GM21367 (cell line): ENCODE measurements around the gene CARMIL3.
"Not testable (repeated sequence)": the region's sequence is repeated elsewhere in the genome, so short reads cannot be mapped to it uniquely, and the experiment has no call there.

ENCODE experiments used
- ATAC-seq: cut with Tn5 transposase; IDR thresholded peaks from one replicate; pipeline ENCODE4 v1.9.1; 2021; ENCODE audit not compliant: unreplicated experiment

Gene CARMIL3

DNA sequence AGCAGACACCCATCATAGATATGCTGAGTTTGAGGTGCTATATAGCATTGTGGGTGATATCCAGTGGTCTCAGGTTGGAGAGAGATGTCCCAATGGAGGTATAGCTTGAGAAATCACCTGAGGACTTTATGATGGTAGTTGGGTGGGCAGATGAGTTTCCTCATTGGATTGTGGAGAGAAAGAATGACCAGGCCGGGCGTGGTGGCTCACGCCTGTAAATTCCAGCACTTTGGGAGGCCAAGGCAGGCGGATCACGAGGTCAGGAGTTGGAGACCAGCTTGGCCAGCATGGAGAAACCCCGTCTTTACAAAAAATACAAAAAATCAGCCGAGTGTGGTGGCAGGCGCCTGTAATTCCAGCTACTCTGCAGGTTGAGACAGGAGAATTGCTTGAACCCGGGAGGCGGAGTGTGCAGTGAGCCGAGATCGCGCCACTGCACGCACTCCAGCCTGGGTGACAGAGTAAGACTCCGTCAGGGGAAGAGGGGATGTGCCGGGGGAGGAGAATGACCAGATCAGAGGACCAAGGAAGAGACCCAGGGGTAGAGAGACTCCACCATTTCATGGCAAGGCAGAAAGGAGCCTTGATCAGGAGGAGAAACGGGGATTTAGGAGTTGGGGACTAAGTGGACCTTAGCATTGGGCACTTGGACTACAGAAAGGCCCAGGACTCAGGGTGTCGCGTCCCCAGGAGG lies 41.5 kb downstream of the CARMIL3 start:
- ATAC-seq, result no peak

- ATAC-seq, result peak; percentile 40
Measured at GRCh38 chr14:24093901-24094840, 42.4 kb downstream of the CARMIL3 start, which contains the start of gene PCK2. Gene PCK2 (plus strand): TSS chr14:24094311. CDS start chr14:24094406, 95 bp downstream.

DNA sequence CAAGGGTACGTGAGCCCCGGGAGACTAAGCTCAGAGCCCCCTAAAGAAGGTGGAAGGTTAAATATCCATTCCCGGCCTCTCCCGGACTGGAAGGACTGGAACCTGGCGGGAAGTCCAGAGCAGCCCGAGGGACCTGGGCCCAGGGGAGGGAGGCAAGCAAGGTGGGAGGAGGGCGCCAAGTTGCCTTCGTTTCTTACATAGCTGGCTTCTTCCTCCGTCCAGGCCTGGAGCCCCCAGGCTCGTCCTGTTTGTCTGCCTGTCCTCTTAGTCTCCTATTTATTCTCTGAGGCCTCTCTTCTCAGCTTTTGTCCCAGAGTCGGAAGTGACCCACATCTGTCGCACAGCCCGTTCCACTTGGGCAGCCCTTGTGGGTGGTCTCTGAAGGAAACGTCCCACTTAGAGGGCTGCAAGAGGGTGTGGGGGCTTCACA lies 43.0 kb downstream of the CARMIL3 start:
- ATAC-seq, result no peak

DNA sequence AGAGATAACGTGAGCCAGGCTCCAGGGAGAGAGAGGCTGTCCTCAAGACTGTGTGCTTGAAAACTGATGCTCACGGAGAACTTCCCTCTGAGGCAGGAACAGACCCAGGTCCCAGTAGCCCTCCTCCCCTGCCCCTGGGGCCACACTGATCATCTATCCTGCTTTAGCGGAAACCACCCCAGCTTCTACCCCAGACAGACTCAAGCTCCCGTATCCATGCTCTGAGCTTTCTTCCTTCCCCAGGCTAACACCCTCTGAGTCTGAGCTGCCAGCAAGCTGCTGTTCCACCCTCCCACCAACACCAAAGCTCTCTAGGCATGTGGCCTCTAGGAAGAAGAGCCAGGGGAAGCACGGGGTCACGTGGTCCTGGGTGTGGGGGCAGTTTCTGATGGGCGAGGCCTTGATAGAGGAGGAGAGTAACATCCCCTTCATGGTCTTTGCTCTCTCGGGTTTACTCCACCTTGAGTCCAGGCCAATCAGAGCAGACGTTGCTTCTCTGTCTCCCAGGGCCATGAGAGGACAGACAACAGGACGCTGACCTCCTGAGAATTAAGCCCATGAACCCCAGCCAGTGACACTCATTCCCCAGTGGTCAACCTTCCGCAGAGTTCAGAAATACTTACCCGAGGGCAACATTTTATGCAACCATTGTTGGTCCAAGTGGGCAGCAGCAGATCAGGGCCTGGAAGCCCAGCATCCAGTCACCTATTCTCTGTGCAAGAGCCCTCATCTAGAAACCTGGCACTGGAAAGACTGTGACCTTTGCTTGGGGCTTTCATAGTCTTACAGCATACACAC lies 43.7 kb downstream of the CARMIL3 start:
- peak; percentile 69 for ATAC-seq

GRCh38 chr14:24096545-24097181 lies 44.9 kb downstream of the CARMIL3 start:
- ATAC-seq, result no peak

DNA sequence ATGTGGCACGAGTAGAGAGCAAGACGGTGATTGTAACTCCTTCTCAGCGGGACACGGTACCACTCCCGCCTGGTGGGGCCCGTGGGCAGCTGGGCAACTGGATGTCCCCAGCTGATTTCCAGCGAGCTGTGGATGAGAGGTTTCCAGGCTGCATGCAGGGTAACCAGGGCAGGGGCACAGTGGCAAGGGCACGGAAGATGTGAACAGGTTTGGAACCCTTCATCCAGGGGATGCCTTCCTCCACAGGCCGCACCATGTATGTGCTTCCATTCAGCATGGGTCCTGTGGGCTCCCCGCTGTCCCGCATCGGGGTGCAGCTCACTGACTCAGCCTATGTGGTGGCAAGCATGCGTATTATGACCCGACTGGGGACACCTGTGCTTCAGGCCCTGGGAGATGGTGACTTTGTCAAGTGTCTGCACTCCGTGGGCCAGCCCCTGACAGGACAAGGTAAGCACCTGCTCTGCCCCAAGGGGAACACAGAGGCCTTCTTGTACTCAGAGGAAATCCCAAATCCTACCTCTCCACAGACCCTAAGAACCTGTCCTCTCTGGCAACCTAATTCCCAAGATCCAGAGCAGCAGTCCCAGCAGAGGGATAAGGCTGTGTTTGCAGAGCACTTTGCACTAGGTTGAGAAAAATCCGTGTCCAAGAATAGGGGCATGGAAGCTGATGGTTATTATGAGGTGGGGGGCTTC lies 46.6 kb downstream of the CARMIL3 start:
- no peak for ATAC-seq

GRCh38 chr14:24098927-24099813 lies 47.4 kb downstream of the CARMIL3 start:
- no peak for ATAC-seq

GRCh38 chr14:24100197-24100981 lies 48.6 kb downstream of the CARMIL3 start:
- ATAC-seq, result no peak

DNA sequence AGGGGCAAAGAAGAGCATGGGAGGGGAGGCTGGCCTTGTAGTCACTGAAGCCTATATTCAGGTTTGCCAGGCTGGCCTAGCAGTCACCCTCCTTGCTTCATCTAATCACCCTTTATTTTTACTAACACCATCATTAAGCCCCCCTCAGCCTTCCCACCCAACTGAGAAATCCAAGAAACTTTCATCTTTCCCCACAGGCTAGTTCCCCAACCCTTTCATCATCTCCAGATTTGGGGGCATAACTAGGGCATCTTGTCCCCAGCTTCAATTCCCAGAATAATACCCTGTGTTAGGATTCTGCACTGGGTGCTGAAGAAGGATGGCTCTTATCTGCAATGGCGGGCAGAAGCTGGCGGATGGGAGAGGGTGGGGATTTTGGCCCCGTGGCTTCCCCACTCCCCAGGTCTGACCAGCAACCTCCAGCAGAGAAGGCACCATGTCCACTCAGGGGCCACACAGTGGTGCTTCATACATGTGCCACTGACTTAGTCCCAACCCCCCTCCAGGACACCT lies 49.2 kb downstream of the CARMIL3 start:
- ATAC-seq, result no peak

GRCh38 chr14:24102357-24103048 lies 50.7 kb downstream of the CARMIL3 start:
- no peak for ATAC-seq

DNA sequence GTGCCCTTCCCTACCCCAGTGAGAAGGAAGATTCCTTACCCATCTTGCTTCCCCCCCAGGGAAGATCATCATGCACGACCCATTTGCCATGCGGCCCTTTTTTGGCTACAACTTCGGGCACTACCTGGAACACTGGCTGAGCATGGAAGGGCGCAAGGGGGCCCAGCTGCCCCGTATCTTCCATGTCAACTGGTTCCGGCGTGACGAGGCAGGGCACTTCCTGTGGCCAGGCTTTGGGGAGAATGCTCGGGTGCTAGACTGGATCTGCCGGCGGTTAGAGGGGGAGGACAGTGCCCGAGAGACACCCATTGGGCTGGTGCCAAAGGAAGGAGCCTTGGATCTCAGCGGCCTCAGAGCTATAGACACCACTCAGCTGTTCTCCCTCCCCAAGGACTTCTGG lies 51.6 kb downstream of the CARMIL3 start:
- ATAC-seq, result no peak

DNA sequence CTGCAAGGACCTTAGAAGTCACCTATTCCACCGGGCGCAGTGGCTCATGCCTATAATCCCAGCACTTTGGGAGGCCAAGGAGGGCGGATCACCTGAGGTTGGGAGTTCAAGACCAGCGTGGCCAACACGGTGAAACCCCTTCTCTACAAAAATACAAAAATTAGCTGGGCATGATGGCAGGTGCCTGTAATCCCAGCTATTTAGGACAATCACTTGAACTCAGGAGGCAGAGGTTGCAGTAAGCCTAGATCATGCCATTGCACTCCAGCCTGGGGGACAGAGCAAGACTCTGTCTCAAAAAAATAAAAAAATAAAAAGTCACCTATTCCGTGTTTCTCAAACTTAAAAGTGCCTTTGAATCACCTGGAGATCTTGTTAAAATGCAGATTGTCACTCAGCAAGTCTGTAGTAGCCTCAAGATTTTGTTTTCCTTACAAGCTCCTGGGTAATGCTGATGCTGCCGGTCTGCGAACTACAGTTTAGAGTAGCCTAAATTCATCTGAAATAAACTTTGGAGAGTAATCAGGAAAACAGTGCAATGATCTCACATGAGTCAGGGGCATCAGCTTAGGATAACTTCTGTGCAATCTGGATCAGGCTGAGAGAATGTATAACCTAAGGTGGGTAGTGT lies 53.9 kb downstream of the CARMIL3 start:
- ATAC-seq, result not testable (repeated sequence)

DNA sequence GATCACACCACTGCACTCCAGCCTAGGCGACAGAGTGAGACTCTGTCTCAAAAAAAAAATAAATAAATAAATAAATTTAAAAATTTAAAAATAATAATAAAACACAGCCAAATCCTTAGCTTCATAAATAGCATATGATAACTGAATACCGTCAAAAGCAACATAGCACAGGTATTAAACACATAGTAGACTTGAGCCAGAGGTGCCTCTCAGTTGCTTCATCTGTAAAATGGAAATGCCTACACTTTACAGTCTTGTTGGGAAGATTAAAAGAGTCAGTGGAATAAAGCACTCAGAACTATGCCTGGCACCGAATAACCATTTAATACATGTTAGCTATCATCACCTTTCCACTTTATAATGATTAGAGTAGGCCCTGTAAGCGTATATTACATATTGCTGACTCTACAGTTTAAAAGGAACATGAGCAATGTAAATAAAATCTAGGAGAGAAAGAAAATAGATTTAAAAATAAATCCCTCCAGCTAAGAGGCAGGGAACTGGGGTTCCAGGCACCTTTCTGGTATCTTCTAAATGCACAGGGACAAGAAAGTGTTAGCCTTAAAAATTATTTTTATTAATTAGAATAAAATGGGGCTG lies 55.0 kb downstream of the CARMIL3 start:
- ATAC-seq, result no peak

GRCh38 chr14:24108336-24108874 lies 56.6 kb downstream of the CARMIL3 start:
- ATAC-seq, result no peak

DNA sequence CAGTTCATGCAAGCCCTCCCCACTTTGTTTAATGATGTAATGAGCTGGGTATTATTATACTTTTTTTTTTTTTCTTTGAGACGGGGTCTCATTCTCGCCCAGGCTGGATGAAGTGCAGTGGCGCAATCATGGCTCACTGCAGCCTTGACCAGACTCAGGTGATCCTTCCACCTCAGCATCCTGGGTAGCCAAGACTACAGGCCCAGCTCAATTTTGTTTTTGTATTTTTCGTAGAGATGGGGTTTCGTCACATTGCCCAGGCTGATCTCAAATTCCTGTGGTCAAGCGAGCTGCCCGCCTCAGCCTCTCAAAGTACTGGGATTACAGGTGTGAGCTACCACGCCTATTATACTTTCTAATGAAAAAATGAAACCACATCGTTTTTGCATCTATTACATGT lies 58.3 kb downstream of the CARMIL3 start:
- no peak for ATAC-seq

- ATAC-seq, result no peak
Measured at GRCh38 chr14:24110523-24110922, 58.7 kb downstream of the CARMIL3 start.
